Measurements from ENCODE around the gene TTYH2.
A peak's percentile ranks its signal among the peaks of the same experiment; 100 is the strongest.

Gene TTYH2

GRCh38 chr17:74196541-74197317, 16.6 kb upstream of the TTYH2 start:
- no peak for DNase-seq (ENCODE audit: low spot score)

DNA sequence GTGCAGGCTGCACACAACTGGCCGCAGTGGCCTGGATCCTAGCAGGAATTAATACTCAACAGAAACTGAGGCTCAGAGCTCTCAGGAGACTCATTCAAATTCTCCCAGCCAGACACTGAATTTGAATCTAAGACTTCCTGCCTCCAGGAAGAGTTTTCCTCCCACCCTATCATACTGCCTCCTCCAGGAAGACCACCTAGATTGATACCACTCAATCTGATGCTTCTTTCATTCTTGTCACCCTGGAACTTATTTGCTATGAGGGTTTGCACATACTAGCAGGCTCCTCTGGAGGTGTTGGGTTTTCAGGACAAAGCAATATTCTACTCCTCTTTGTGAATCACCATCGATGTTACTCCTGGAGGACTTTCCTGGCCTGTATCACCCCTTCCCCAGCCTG, 15.6 kb upstream of the TTYH2 start:
- DNase-seq (ENCODE audit: low spot score) = no peak

- no peak for DNase-seq (ENCODE audit: low spot score)
Observed at GRCh38 chr17:74198694-74199093, 14.7 kb upstream of the TTYH2 start.

GRCh38 chr17:74199306-74200092, 13.9 kb upstream of the TTYH2 start:
- peak; percentile 59 for DNase-seq (ENCODE audit: low spot score)

- DNase-seq (ENCODE audit: low spot score) = no peak
Observed at GRCh38 chr17:74200112-74200511, 13.3 kb upstream of the TTYH2 start.

DNA sequence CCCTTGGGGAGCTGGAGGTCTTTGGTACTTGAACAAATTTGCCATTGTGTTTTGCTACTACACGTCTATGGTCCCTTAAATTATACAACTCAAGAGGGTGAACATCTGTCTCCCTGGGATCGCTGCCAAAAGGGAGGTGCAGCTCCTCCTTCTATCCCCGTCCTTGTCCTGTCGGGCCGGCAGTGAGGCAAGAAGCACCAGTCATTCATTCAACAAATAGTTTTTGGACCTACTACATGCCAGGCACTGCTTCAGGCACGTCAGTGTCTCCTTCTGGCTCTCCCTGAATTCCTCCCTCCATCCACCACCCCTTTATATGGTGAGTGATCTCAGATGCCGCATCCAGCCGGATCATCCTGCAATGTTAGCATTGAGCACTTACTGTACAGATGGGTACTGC, 12.1 kb upstream of the TTYH2 start:
- no peak for DNase-seq (ENCODE audit: low spot score)

- no peak for DNase-seq (ENCODE audit: low spot score)
Observed at GRCh38 chr17:74201948-74202347, 11.4 kb upstream of the TTYH2 start.

DNA sequence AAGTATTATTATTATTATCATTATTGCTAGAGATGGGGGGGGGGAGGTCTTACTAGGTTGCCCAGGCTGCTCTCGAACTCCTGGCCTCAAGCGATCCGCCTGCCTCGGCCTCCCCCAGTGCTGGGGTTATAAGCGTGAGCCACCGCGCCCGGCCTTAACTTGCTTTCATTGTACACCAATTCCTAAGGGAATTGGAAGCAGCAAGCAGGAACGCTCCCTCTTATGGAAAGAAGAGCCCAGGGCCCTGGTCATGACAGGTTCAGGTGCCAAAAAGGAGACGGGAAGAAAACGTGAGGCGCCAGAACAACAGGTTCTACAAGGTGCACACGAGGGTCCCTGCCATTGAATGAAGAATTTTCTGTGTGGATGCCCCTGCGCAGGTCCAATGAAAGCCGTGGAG, 10.4 kb upstream of the TTYH2 start:
- no peak for DNase-seq (ENCODE audit: low spot score)

- peak; percentile 96 for DNase-seq (ENCODE audit: low spot score)
Observed at GRCh38 chr17:74203439-74204240, 9.7 kb upstream of the TTYH2 start, which contains the start of gene RPL38. RPL38 (plus strand) TSS chr17:74203678; CDS start chr17:74203956, 278 bp downstream.

- DNase-seq (ENCODE audit: low spot score) = no peak
Observed at GRCh38 chr17:74204474-74204873, 8.9 kb upstream of the TTYH2 start.

DNA sequence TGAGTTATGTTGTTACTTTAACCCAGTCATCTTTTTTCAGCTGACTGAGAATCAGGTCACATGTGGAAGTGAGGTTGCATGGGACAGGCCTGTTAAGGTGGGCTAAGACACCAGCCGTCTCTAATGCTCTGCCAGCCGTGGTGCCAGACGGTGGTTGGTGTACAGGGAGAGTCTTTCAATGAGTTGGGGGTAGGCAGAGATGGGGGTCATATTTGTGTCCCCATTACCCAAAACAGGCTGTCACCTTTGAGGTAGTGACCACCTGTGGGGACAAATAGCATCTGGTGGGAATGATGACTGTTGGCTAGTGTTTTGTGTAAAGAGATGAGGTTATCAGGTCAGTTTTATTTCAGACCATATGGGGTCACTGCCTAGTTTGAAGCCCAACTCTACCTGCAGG, 8.1 kb upstream of the TTYH2 start:
- no peak for DNase-seq (ENCODE audit: low spot score)

DNA sequence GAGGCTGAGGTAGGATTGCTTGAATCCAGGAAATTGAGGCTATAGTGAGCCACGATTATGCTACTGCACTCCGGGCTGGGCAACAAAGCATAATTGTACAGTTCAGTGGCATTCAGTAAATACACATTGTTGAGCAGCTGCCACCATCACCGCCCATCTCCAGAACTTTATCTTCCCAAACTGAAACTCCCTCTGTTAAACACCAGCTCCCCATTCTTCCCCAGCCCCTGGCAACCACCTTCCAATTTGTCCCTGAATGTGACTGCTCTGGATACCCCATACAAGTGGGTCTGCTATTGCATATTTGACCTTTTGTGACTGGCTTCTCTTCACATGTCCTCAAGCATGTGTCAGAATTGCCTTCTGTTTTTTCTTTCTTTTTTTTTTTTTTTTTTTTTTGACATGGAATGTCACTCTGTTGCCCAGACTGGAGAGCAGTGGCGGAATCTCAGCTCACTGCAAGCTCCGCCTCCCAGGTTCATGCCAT, 7.0 kb upstream of the TTYH2 start:
- no peak for DNase-seq (ENCODE audit: low spot score)

- DNase-seq (ENCODE audit: low spot score) = peak; percentile 69
Observed at GRCh38 chr17:74210191-74211140, 2.9 kb upstream of the TTYH2 start.

- no peak for DNase-seq (ENCODE audit: low spot score)
Observed at GRCh38 chr17:74211141-74211911, 2.0 kb upstream of the TTYH2 start.

DNA sequence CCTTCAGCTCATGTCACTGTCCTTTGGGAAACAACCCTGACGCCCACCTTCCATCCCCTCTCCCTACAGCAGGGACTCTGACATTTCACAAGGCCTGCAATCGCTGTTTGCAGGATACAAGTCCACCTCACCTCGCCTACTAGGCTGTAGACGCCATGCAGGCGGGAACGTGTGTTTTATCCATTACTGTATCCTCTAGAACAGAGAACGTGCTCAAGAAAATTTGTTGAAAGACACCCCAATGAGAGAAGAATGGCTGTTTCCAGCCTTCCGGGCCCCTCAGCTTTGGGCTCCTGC, 1.5 kb upstream of the TTYH2 start:
- no peak for DNase-seq (ENCODE audit: low spot score)

GRCh38 chr17:74212209-74212912, 1.0 kb upstream of the TTYH2 start:
- peak; percentile 22 for DNase-seq (ENCODE audit: low spot score)

- no peak for DNase-seq (ENCODE audit: low spot score)
Observed at GRCh38 chr17:74213861-74214391, 555 bp downstream of the TTYH2 start.

GRCh38 chr17:74214484-74215341, 1.3 kb downstream of the TTYH2 start:
- no peak for DNase-seq (ENCODE audit: low spot score)

DNA sequence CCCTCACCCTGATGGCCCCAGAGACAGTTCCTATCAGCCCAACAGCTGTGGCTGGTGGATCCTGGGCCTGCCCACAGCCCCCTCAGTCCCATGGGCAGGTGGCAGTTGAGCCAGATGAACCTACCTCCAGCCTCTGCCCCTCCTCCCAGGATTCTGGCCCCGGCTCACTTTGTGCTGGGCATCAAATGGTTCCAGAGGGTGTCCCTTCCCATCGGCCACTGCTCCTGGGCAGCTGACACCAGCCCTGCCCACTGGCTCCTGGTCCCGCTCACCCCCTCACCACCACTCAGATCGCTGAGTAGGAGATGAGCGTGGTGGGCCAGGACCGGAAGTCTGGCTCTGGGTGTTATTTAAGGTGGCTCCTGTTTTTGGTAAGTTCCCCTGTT, 2.0 kb downstream of the TTYH2 start:
- no peak for DNase-seq (ENCODE audit: low spot score)
